CD4-positive, alpha-beta T cell treated with Interferon gamma for 1 hour (primary cell): ENCODE results near the gene CDH26.
"Not testable (repeated sequence)": the region's sequence is repeated elsewhere in the genome, so short reads cannot be mapped to it uniquely, and the experiment has no call there.

ENCODE experiments used
- DNase-seq: peaks from one replicate; pipeline ENCODE4 v3.0.0-alpha.2; 2020

CDH26 gene

DNA sequence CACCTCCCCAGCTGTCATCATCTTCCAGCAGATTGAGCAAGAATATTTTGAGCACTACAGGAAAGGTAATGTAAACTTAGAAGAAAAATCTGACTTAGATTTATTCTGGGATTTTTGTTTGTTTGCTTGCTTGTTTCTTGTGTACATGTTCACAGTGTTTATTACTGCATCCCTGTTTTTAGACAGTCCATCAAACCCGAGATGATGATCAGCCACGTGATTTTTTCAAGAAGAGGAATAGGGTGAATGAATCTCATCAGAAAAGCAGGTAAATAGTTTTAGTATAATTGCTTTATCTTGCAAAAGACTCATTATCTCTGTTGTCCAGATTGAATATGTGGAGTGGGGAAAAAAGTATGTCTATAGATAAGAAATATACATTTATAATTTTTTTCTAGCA lies 16.0 kb upstream of the CDH26 start:
- DNase-seq = no peak

GRCh38 chr20:59944726-59945125 lies 13.5 kb upstream of the CDH26 start:
- DNase-seq = no peak

DNA sequence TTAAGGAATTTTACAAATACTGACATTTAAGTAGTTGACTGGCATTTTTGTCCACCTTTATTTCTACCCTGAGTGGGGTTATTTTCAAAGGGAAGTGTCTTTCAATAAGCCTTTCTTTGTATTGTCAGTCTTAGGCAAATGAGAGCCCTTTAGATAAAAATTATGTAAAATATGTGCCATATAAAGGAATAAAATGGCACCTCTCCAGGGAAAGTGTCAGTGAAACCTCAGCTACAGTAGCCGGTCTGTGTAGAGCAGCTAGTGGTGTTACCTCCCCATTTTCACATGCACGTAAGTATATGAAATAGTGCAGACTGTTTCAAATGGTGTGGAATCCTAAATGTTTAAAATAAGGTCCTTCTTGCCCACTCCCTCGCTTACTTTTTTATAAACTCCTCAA lies 13.0 kb upstream of the CDH26 start:
- no peak for DNase-seq

- DNase-seq = no peak
These were observed 12.5 kb upstream of the CDH26 start for GRCh38 chr20:59945731-59946130.

DNA sequence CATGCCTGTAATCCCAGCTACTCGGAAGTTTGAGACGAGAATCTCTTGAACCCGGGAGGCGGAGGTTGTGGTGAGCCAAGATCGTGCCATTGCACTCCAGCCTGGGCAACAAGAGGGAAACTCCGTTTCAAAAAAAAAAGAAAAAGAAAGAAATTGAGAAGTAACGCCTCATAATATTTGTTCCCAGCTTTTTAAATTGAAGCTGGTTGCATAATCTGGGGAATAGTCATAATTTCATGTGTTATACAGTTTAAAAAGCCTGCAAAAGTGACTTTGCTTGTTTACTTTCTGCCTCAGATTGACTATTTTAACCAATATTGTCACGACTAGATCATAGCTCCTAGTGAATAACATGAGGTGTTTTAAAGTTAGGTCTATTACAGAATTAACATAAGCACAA lies 10.8 kb upstream of the CDH26 start:
- no peak for DNase-seq

- DNase-seq = no peak
These were observed 10.0 kb upstream of the CDH26 start for GRCh38 chr20:59948212-59948611.

- DNase-seq = no peak
These were observed 9.1 kb upstream of the CDH26 start for GRCh38 chr20:59948828-59949720.

DNA sequence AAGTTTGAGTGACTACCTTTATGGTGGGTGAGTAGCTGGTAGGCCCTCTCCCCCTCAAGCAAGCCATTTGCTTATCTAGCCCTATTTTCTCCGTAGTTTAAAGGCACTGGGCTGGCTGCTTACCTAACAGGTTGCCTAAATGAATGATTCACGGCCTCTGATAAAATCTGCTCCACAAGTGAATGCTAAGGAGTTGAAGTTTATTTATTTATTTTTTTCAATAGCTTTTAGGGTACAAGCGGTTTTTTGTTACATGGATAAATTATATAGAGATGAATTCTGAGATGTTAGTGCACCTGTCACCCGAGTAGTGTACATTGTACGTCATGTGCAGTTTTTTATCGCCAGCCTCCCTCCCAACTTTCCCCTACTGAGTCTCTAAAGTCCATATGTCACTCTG lies 8.3 kb upstream of the CDH26 start:
- DNase-seq = no peak

GRCh38 chr20:59954718-59955117 lies 3.5 kb upstream of the CDH26 start:
- no peak for DNase-seq

GRCh38 chr20:59955131-59955796 lies 3.0 kb upstream of the CDH26 start:
- DNase-seq = no peak

DNA sequence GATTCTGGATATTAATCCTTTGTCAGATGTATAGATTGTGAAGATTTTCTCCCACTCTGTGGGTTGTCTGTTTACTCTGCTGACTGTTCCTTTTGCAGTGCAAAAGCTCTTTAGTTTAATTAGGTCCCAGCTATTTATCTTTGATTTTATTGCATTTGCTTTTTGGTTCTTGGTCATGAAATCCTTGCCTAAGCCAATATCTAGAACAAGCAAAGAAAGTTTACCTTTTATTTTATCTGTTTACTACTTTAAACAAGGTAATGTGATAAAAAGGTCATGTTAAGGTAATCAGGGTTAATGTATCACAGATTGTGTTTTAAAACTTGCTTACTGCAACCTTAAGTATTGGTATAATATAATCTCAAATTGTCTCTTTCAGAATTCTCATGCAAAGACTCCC lies 655 bp upstream of the CDH26 start:
- DNase-seq = not testable (repeated sequence)

GRCh38 chr20:59958626-59959025 lies 403 bp downstream of the CDH26 start:
- DNase-seq = no peak

DNA sequence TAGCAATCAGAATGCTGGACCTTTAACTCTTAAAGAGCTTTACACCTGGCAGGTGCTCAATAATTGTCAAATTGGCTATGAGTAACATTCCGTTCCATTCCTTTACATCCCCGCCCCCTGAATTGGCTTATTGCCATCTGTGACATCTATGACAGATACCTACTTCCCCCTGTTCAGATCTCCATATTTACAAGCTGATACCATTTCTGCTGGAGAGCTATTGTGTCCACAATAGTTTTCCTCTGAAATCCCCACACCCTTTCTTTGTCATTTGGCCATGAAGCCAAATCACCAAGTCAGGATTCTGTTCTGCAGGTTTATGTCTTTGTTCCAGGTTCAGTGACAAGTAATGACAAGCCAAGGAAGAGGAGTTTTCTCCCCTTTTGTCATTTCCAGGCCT lies 3.2 kb downstream of the CDH26 start:
- DNase-seq = no peak

DNA sequence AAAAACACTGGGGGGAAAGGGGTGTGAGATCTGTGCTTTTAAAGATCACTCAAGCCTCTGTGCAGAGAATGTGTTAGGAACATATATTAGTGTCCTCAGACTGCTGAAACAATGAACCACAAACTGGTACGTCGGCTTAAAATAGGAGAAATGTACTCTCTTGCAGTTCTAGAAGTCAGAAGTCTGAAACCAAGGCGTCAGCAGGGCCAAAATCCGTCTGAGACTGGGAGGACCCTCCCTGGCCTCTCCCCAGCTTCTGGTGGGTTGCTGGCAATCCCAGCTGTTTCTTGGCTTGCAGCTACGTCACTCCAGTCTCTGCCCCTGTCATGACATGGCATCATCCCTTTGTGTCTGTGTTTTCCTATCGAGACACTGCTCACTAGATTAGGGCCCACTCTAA lies 3.9 kb downstream of the CDH26 start:
- DNase-seq = no peak

DNA sequence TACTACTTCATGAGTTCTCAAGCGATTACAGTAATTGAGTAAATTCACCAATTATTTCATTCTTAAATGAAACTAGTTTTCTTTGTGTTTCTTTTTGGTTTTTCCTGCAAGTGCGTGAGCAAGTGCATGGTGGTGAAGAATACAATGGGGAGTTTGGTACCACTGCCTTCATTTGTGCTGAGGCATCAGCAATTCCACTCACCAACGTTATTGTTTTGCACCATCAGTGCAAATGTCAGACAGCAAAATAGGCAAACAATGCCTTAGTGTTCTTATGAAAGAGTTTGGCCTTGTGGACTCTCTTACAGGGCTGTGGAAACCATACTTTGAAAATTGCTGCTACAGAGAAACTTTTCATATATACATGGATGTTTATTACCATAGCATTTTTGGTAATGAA lies 8.2 kb downstream of the CDH26 start:
- no peak for DNase-seq

GRCh38 chr20:59971428-59971827 lies 13.2 kb downstream of the CDH26 start:
- DNase-seq = no peak

DNA sequence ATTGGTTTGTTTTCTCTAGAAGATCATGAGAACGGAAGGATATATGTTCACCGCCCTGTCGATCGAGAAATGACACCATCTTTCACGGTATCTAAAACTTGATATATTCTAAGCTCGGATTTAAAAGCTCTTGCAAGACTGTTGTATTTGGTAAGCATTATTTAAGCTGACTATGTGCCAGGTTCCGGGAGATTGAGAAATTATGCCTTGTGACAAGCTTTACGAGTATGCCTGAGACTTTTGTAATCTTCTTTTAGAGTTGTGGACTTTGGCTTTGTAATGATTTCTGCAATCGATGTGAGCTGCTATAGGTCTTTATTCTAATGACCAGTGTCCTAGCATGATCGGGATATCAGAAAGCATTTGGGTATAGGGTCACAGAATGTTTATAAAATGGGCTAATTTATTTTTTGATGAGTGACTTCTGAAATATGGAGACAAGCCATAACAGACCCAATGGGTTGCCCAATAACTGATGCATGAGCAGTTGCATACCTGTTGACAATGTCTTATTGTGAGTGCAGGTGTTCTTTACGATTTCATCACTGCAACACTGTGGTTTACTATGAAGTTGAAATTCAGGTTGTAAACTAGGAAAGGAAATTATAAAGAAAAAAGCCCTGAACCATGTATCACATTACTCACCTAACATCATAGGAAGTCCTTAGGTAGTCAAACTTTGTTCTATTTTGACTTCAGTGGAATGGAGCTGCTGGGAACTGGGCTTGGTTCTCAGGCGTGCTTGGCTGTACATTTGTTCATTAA lies 14.0 kb downstream of the CDH26 start:
- no peak for DNase-seq

DNA sequence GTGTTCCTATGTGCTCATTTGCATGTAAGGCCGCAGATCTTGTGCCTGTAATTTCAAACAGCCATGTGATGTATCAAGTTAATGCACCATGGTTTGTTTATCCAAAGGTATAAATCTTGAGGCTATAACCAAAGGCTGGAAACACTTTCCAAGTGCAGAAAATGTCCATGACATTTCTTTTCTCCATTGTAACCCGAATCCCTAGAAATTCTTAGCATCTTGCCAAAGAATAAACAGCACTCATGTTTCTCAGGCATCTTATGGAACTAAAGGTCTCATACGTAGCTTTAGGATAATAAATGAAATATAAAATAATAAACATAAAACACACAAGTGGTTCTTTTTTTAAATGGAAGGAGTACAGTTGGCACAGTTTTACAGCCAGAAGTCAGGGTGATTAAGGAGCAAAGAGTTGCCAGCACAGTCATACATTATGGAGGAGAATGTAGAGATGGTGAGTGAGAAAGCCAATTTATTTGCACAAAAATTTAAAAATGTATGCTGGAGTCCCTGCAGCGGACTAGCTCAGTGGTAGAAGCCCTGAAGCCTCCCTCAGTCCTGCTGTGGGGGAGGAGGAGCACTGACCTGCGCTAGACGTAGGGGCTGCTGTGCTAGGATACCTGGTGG lies 18.0 kb downstream of the CDH26 start:
- DNase-seq = no peak

- no peak for DNase-seq
These were observed 18.9 kb downstream of the CDH26 start for GRCh38 chr20:59977086-59977485.

- DNase-seq = no peak
These were observed 24.9 kb downstream of the CDH26 start for GRCh38 chr20:59983076-59983475.

- no peak for DNase-seq
These were observed 26.3 kb downstream of the CDH26 start for GRCh38 chr20:59984541-59984940.

DNA sequence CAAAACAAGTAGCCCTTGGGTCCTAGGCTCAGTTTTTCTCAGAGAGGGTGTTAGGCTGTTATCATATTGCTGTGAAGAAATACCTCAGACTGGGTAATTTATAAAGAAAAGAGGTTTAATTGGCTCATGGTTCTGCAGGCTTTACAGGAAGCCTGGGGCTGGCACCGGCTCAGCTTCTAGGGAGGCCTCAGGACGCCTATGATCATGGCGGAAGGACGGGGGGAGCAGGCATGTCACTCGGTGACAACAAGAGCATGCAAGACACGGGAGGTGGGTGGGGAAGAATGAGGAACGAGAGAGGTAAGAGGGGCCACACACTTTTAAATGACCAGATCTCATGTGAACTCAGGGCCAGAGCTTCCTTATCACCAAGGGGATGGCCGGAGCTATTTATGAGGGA lies 26.9 kb downstream of the CDH26 start:
- no peak for DNase-seq

DNA sequence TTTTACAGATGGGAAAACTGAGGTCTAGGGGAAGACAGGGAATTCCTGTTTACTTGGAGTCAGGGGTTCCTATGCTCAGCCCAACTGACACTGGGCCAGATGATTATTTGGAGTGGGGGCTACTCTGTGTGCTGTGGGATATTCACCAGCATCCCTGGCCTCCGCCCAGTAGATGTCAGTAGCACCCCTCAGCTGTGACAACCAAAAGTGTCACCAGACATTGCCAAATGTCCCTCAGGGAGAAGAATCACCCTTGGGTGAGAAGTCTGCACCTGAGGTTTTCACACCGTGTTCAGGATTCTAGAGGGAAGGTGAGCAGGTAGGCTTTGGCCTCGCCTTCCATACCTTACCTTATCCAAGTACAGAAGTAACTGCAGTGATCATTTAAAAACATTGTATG lies 27.6 kb downstream of the CDH26 start:
- no peak for DNase-seq
